ENCODE measurements around the gene ESRRA. TPM values are rescaled to one million over a fixed set of nuclear protein-coding genes. Genes with fewer than 3 reads are reported as not detected.

Gene ESRRA
- total and polyA plus RNA-seq, 10 of the 15 experiments (the other 5 are each of a cell fraction or from before 2014, with no cell fraction given) = 0.32 to 48.9 (median 12.6) TPM

DNA sequence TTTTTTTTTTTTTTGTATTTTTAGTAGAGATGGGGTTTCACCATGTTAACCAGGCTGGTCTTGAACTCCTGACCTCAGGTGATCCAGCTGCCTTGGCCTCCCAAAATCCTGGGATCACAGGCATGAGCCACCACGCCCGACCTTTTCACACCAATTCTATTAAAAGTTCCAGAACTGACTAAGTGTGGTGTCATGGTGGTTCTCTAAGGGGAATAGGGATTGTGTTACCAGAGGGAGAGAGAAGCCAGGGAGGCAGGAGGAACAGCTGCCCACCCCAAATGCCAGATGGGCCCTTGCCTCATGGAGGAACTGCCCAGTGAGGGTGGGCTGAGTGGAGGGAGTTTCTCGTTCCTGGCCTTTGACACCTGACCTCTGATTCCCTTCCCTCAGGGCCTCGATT lies 59.6 kb downstream of the ESRRA start:
- SMC1A ChIA-PET (ENCODE audit: uncharacterized antibody, unreplicated experiment) = no interaction called here
- Histone ChIP-seq H3K79me2 (ENCODE audit: control insufficient read depth, insufficient read depth, low read length) (peaks cover 12% of the 10 kb centered on the region), H3K9ac (ENCODE audit: control insufficient read depth, insufficient read depth, low read length) (no peak overlapping the region), H4K20me1 (ENCODE audit: control insufficient read depth, insufficient read depth) (no peaks in the 10 kb centered on the region), H3K27ac (ENCODE audit: control insufficient read depth, insufficient read depth) (peak overlapping the region; percentile 22), H3K4me1 (ENCODE audit: control insufficient read depth, insufficient read depth, low read length) (peaks cover 24% of the 10 kb centered on the region), H3K9me3 (replicated peaks; ENCODE audit: control insufficient read depth, insufficient read depth, low read length) (no peaks in the 10 kb centered on the region; the same call in 2 of the 3 replicates), H3K27me3 (replicated peaks in 1 of 2; ENCODE audit: control insufficient read depth in 2 of 2, insufficient read depth in 2 of 2, low read length in 1 of 2) (no peaks in the 10 kb centered on the region), H2AFZ (ENCODE audit: control insufficient read depth, low read depth, low read length) (no peak overlapping the region), H3K36me3 (ENCODE audit: control insufficient read depth in 2 of 2, insufficient read depth in 2 of 2, low read length in 1 of 2) (peaks cover 5 to 17% of the 10 kb centered on the region in 2 experiments; a peak in 3 of 4 replicates), H3K4me2 (ENCODE audit: control insufficient read depth, insufficient read depth) (no peak overlapping the region), H3K4me3 (no peak overlapping the region)
- no peak for DNase-seq (ENCODE audit: low read depth, low spot score)
- POLR2A ChIA-PET = interaction anchor here (0.6 to 0.7 kb wide), 2 partner anchors 40 to 71 kb away, joined by 4 to 5 read pairs; no protein-coding TSS in a partner anchor
- RAD21 ChIA-PET (ENCODE audit: unreplicated experiment) = no interaction called here
- FAIRE-seq = no peak
- intact Hi-C loops (cut with micrococcal nuclease; ENCODE audit: unreplicated experiment) = no loop called here
- WGBS (ENCODE audit: insufficient coverage, insufficient replicate concordance, low lambda C conversion rate, missing lambda C conversion rate) = 89% methylated on average over 4 of the region's 4 CpGs
- BruUV-seq (replicated peaks) = no TSS peak
- ATAC-seq = no peak
- TF ChIP-seq HSF1 (IDR thresholded peaks at IDR 0.05; ENCODE audit: low read depth, low read length) (no peak), STAT3 (IDR thresholded peaks at IDR 0.05; ENCODE audit: low read depth, low read length) (no peak), NKRF (conservative IDR thresholded peaks at IDR 0.05) (no peak), NFIC (IDR thresholded peaks at IDR 0.05; ENCODE audit: low read depth, low read length) (no peak), CHD2 (IDR thresholded peaks at IDR 0.05; ENCODE audit: borderline replicate concordance, low read depth, low read length) (no peak), ZNF622 (IDR thresholded peaks at IDR 0.05) (no peak), SREBF2 (IDR thresholded peaks at IDR 0.05; ENCODE audit: low read length) (no peak)
- TF ChIP-seq, protein P1, sequence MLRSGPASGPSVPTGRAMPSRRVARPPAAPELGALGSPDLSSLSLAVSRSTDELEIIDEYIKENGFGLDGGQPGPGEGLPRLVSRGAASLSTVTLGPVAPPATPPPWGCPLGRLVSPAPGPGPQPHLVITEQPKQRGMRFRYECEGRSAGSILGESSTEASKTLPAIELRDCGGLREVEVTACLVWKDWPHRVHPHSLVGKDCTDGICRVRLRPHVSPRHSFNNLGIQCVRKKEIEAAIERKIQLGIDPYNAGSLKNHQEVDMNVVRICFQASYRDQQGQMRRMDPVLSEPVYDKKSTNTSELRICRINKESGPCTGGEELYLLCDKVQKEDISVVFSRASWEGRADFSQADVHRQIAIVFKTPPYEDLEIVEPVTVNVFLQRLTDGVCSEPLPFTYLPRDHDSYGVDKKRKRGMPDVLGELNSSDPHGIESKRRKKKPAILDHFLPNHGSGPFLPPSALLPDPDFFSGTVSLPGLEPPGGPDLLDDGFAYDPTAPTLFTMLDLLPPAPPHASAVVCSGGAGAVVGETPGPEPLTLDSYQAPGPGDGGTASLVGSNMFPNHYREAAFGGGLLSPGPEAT (IDR thresholded peaks at IDR 0.05; ENCODE audit: low read depth) = no peak
- in situ Hi-C loops (cut with MboI) = no loop called here
- CTCF ChIA-PET = no interaction called here

Small RNA genes lying within 50 kb of the gene (microRNA-seq; reads per million reads assigned to microRNA genes)
- 4.0 reads per million, percentile 23 among the genes with 10 or more reads in this experiment for gene MIR7155

Small RNA genes lying within 50 kb of the gene (small RNA-seq; reads per million reads assigned to genes)
- gene MIR7155 (0.12 reads per million), gene RF00019 (not detected)

Other genes with a start within 250 kb of the ESRRA start
Only the 7 nearest of the 18 such genes appear.
- 67.2 and 68.2 TPM in 2 replicates for gene BAD, start 20.9 kb upstream of the ESRRA start, total RNA-seq (2014; rRNA removed)
- gene BAD, start 20.9 kb upstream of the ESRRA start, total RNA-seq (2014; rRNA removed; fragmentation: Illumina TruSeq; extraction: Trizol) = 11.7 and 14.3 TPM in 2 replicates
- gene BAD, start 20.9 kb upstream of the ESRRA start, total RNA-seq (2021) = 41.0 and 41.1 TPM in 2 replicates
- 16.1 and 38.1 TPM in 2 replicates for gene BAD, start 20.9 kb upstream of the ESRRA start, polyA plus RNA-seq (2011; rRNA removed)
- 1.1 and 6.7 TPM in 2 replicates for gene BAD, start 20.9 kb upstream of the ESRRA start, polyA plus RNA-seq (2014; fragmentation: Illumina TruSeq; extraction: Trizol)
- gene BAD, start 20.9 kb upstream of the ESRRA start, polyA plus RNA-seq (2014; fragmentation: Nextera tagmentation; extraction: Ambion mirVana) = 1 to 10 TPM; 1.5 to 7.4 TPM
- 61.8 and 85.7 TPM in 2 replicates for gene BAD, start 20.9 kb upstream of the ESRRA start, polyA plus RNA-seq (2014; rRNA removed)
- 10 to 100 TPM; 62.6 to 65.5 TPM for gene BAD, start 20.9 kb upstream of the ESRRA start, polyA plus RNA-seq (2016; fragmentation: Nextera tagmentation; extraction: Ambion mirVana)
- 13.7 and 14.5 TPM in 2 replicates for gene GPR137, start 19.7 kb upstream of the ESRRA start, total RNA-seq (2014; rRNA removed)
- 7.3 and 10.6 TPM in 2 replicates for gene GPR137, start 19.7 kb upstream of the ESRRA start, total RNA-seq (2014; rRNA removed; fragmentation: Illumina TruSeq; extraction: Trizol)
- gene GPR137, start 19.7 kb upstream of the ESRRA start, total RNA-seq (2021) = 26.3 and 29.2 TPM in 2 replicates
- 4.6 and 13.8 TPM in 2 replicates for gene GPR137, start 19.7 kb upstream of the ESRRA start, polyA plus RNA-seq (2011; rRNA removed)
- 2.9 and 11.0 TPM in 2 replicates for gene GPR137, start 19.7 kb upstream of the ESRRA start, polyA plus RNA-seq (2014; fragmentation: Illumina TruSeq; extraction: Trizol)
- gene GPR137, start 19.7 kb upstream of the ESRRA start, polyA plus RNA-seq (2014; fragmentation: Nextera tagmentation; extraction: Ambion mirVana) = under 1 TPM; 0.37 to 0.75 TPM
- 19.0 and 26.9 TPM in 2 replicates for gene GPR137, start 19.7 kb upstream of the ESRRA start, polyA plus RNA-seq (2014; rRNA removed)
- gene GPR137, start 19.7 kb upstream of the ESRRA start, polyA plus RNA-seq (2016; fragmentation: Nextera tagmentation; extraction: Ambion mirVana) = 10 to 100 TPM; 15.8 to 18.6 TPM
- not detected in 2 replicates for gene KCNK4, start 14.2 kb upstream of the ESRRA start, total RNA-seq (2014; rRNA removed)
- gene KCNK4, start 14.2 kb upstream of the ESRRA start, total RNA-seq (2014; rRNA removed; fragmentation: Illumina TruSeq; extraction: Trizol) = not detected in 2 replicates
- gene KCNK4, start 14.2 kb upstream of the ESRRA start, total RNA-seq (2021) = not detected in 2 replicates
- gene KCNK4, start 14.2 kb upstream of the ESRRA start, polyA plus RNA-seq (2011; rRNA removed) = 0.04 TPM in 1 of 2 replicates, not detected in the other
- gene KCNK4, start 14.2 kb upstream of the ESRRA start, polyA plus RNA-seq (2014; fragmentation: Illumina TruSeq; extraction: Trizol) = not detected in 2 replicates
- not detected for gene KCNK4, start 14.2 kb upstream of the ESRRA start, polyA plus RNA-seq (2014; fragmentation: Nextera tagmentation; extraction: Ambion mirVana)
- 0.20 TPM in 1 of 2 replicates, not detected in the other for gene KCNK4, start 14.2 kb upstream of the ESRRA start, polyA plus RNA-seq (2014; rRNA removed)
- not detected for gene KCNK4, start 14.2 kb upstream of the ESRRA start, polyA plus RNA-seq (2016; fragmentation: Nextera tagmentation; extraction: Ambion mirVana)
- gene CATSPERZ, start 5.2 kb upstream of the ESRRA start, total RNA-seq (2014; rRNA removed) = not detected in 2 replicates
- not detected in 2 replicates for gene CATSPERZ, start 5.2 kb upstream of the ESRRA start, total RNA-seq (2014; rRNA removed; fragmentation: Illumina TruSeq; extraction: Trizol)
- 0.29 TPM in 1 of 2 replicates, not detected in the other for gene CATSPERZ, start 5.2 kb upstream of the ESRRA start, total RNA-seq (2021)
- 0.12 and 0.24 TPM in 2 replicates for gene CATSPERZ, start 5.2 kb upstream of the ESRRA start, polyA plus RNA-seq (2011; rRNA removed)
- 0.31 TPM in 1 of 2 replicates, not detected in the other for gene CATSPERZ, start 5.2 kb upstream of the ESRRA start, polyA plus RNA-seq (2014; fragmentation: Illumina TruSeq; extraction: Trizol)
- gene CATSPERZ, start 5.2 kb upstream of the ESRRA start, polyA plus RNA-seq (2014; fragmentation: Nextera tagmentation; extraction: Ambion mirVana) = not detected
- not detected in 2 replicates for gene CATSPERZ, start 5.2 kb upstream of the ESRRA start, polyA plus RNA-seq (2014; rRNA removed)
- not detected for gene CATSPERZ, start 5.2 kb upstream of the ESRRA start, polyA plus RNA-seq (2016; fragmentation: Nextera tagmentation; extraction: Ambion mirVana)
- 252 and 288 TPM in 2 replicates for gene TRMT112, start 12.0 kb downstream of the ESRRA start, total RNA-seq (2014; rRNA removed)
- 212 and 217 TPM in 2 replicates for gene TRMT112, start 12.0 kb downstream of the ESRRA start, total RNA-seq (2014; rRNA removed; fragmentation: Illumina TruSeq; extraction: Trizol)
- gene TRMT112, start 12.0 kb downstream of the ESRRA start, total RNA-seq (2021) = 210 and 220 TPM in 2 replicates
- gene TRMT112, start 12.0 kb downstream of the ESRRA start, polyA plus RNA-seq (2011; rRNA removed) = 300 and 394 TPM in 2 replicates
- gene TRMT112, start 12.0 kb downstream of the ESRRA start, polyA plus RNA-seq (2014; fragmentation: Illumina TruSeq; extraction: Trizol) = 96.2 and 220 TPM in 2 replicates
- gene TRMT112, start 12.0 kb downstream of the ESRRA start, polyA plus RNA-seq (2014; fragmentation: Nextera tagmentation; extraction: Ambion mirVana) = 100 to 1,000 TPM; 322 to 331 TPM
- 294 and 320 TPM in 2 replicates for gene TRMT112, start 12.0 kb downstream of the ESRRA start, polyA plus RNA-seq (2014; rRNA removed)
- gene TRMT112, start 12.0 kb downstream of the ESRRA start, polyA plus RNA-seq (2016; fragmentation: Nextera tagmentation; extraction: Ambion mirVana) = 100 to 1,000 TPM; 411 to 455 TPM
- 238 and 248 TPM in 2 replicates for gene PRDX5, start 12.6 kb downstream of the ESRRA start, total RNA-seq (2014; rRNA removed)
- 198 and 206 TPM in 2 replicates for gene PRDX5, start 12.6 kb downstream of the ESRRA start, total RNA-seq (2014; rRNA removed; fragmentation: Illumina TruSeq; extraction: Trizol)
- gene PRDX5, start 12.6 kb downstream of the ESRRA start, total RNA-seq (2021) = 202 and 214 TPM in 2 replicates
- 265 and 406 TPM in 2 replicates for gene PRDX5, start 12.6 kb downstream of the ESRRA start, polyA plus RNA-seq (2011; rRNA removed)
- 110 and 241 TPM in 2 replicates for gene PRDX5, start 12.6 kb downstream of the ESRRA start, polyA plus RNA-seq (2014; fragmentation: Illumina TruSeq; extraction: Trizol)
- gene PRDX5, start 12.6 kb downstream of the ESRRA start, polyA plus RNA-seq (2014; fragmentation: Nextera tagmentation; extraction: Ambion mirVana) = 100 to 1,000 TPM in 1 of 2 experiments, 10 to 100 TPM in 1; 95.7 to 203 TPM
- gene PRDX5, start 12.6 kb downstream of the ESRRA start, polyA plus RNA-seq (2014; rRNA removed) = 341 and 351 TPM in 2 replicates
- gene PRDX5, start 12.6 kb downstream of the ESRRA start, polyA plus RNA-seq (2016; fragmentation: Nextera tagmentation; extraction: Ambion mirVana) = 100 to 1,000 TPM; 324 to 357 TPM
- 38.7 and 41.6 TPM in 2 replicates for gene CCDC88B, start 34.7 kb downstream of the ESRRA start, total RNA-seq (2014; rRNA removed)
- 18.9 and 21.8 TPM in 2 replicates for gene CCDC88B, start 34.7 kb downstream of the ESRRA start, total RNA-seq (2014; rRNA removed; fragmentation: Illumina TruSeq; extraction: Trizol)
- gene CCDC88B, start 34.7 kb downstream of the ESRRA start, total RNA-seq (2021) = 55.5 and 66.0 TPM in 2 replicates
- gene CCDC88B, start 34.7 kb downstream of the ESRRA start, polyA plus RNA-seq (2011; rRNA removed) = 8.7 and 18.2 TPM in 2 replicates
- gene CCDC88B, start 34.7 kb downstream of the ESRRA start, polyA plus RNA-seq (2014; fragmentation: Illumina TruSeq; extraction: Trizol) = 5.0 and 13.8 TPM in 2 replicates
- gene CCDC88B, start 34.7 kb downstream of the ESRRA start, polyA plus RNA-seq (2014; fragmentation: Nextera tagmentation; extraction: Ambion mirVana) = 1 to 10 TPM in 1 of 2 experiments, under 1 TPM in 1; 0.24 to 2.8 TPM
- 55.2 and 66.0 TPM in 2 replicates for gene CCDC88B, start 34.7 kb downstream of the ESRRA start, polyA plus RNA-seq (2014; rRNA removed)
- gene CCDC88B, start 34.7 kb downstream of the ESRRA start, polyA plus RNA-seq (2016; fragmentation: Nextera tagmentation; extraction: Ambion mirVana) = 10 to 100 TPM; 13.6 to 20.2 TPM